ENCODE results near the gene TAL2. TPM values are rescaled to one million over a fixed set of nuclear protein-coding genes. Genes with fewer than 3 reads are reported as not detected.

Gene TAL2
- total and polyA plus RNA-seq, 9 of the 15 experiments (the other 6 are each of a cell fraction or from before 2014, with no cell fraction given), result 0.21 to 3.7 (median 1.1) TPM; not detected in 1

- TF ChIP-seq E2F4 (CRISPR knock-in tag; IDR thresholded peaks at IDR 0.05; ENCODE audit: low read depth), result no peak
These were observed 8.5 kb downstream of the TAL2 start (continued) for GRCh38 chr9:105670775-105671174.

GRCh38 chr9:105672711-105673234 lies 10.5 kb downstream of the TAL2 start:
- 0% methylated on average over 3 of the region's 3 CpGs for WGBS (ENCODE audit: insufficient coverage, low coverage, missing lambda C conversion rate)
- TF ChIP-seq PREB (CRISPR knock-in tag; IDR thresholded peaks at IDR 0.05) (no peak), FOXM1 (IDR thresholded peaks at IDR 0.05; ENCODE audit: low read depth) (peak; percentile 98), FOXM1 (CRISPR knock-in tag; IDR thresholded peaks at IDR 0.05; ENCODE audit: low read depth) (peak; percentile 96; the same call in 1 of the 2 replicates), SMARCE1 (IDR thresholded peaks at IDR 0.05) (peak; percentile 59; the same call in 1 of the 2 replicates), HNRNPH1 (optimal IDR thresholded peaks at IDR 0.05; ENCODE audit: low read depth, low read length) (no peak), MEIS2 (IDR thresholded peaks at IDR 0.05; ENCODE audit: partially characterized antibody) (peak; percentile 99), EHMT2 (IDR thresholded peaks at IDR 0.05) (peak; percentile 72), PHB (CRISPR knock-in tag; IDR thresholded peaks at IDR 0.05) (no peak), PURB (CRISPR knock-in tag; IDR thresholded peaks at IDR 0.05; ENCODE audit: low read depth) (no peak), CBFB (CRISPR knock-in tag; IDR thresholded peaks at IDR 0.05) (no peak), NFATC3 (IDR thresholded peaks at IDR 0.05) (no peak), NRF1 (conservative IDR thresholded peaks at IDR 0.05 in 1 of 2, IDR thresholded peaks at IDR 0.05 in 1 of 2) (0 out of 4 replicates have a peak, but pooled peaks of 1 of the 2 experiments have one; percentile 20), ZNF217 (CRISPR knock-in tag; IDR thresholded peaks at IDR 0.05) (no peak), RBM15 (IDR thresholded peaks at IDR 0.05; ENCODE audit: insufficient read depth, low read length) (no peak), ZNF76 (CRISPR knock-in tag; IDR thresholded peaks at IDR 0.05; ENCODE audit: borderline replicate concordance) (no peak), ZNF75A (CRISPR knock-in tag; IDR thresholded peaks at IDR 0.05) (no peak)
- TF ChIP-seq, protein P1, sequence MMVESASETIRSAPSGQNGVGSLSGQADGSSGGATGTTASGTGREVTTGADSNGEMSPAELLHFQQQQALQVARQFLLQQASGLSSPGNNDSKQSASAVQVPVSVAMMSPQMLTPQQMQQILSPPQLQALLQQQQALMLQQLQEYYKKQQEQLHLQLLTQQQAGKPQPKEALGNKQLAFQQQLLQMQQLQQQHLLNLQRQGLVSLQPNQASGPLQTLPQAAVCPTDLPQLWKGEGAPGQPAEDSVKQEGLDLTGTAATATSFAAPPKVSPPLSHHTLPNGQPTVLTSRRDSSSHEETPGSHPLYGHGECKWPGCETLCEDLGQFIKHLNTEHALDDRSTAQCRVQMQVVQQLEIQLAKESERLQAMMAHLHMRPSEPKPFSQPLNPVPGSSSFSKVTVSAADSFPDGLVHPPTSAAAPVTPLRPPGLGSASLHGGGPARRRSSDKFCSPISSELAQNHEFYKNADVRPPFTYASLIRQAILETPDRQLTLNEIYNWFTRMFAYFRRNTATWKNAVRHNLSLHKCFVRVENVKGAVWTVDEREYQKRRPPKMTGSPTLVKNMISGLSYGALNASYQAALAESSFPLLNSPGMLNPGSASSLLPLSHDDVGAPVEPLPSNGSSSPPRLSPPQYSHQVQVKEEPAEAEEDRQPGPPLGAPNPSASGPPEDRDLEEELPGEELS (CRISPR knock-in tag; IDR thresholded peaks at IDR 0.05; ENCODE audit: borderline replicate concordance), result no peak

More at GRCh38 chr9:105672711-105673234, 10.5 kb downstream of the TAL2 start:
- DNase-seq (ENCODE audit: extremely low read depth in 1 of 4, low spot score in 3 of 4), result peak in 1 of 4 experiments; percentile 53
- in situ Hi-C loops (cut with MboI) (no loop called here), intact Hi-C loops (cut with micrococcal nuclease) (no loop called here)
- Histone ChIP-seq H3K79me2 (ENCODE audit: control insufficient read depth, insufficient read depth, low read length) (no peaks in the 10 kb centered on the region), H3K27me3 (ENCODE audit: control insufficient read depth in 2 of 2, insufficient read depth in 2 of 2, low read length in 2 of 2) (no peaks in the 10 kb centered on the region), H4K20me1 (replicated peaks; ENCODE audit: control insufficient read depth, insufficient read depth, low read length) (no peaks in the 10 kb centered on the region), H3K27ac (ENCODE audit: extremely low read depth, low read depth, low read length) (no peak overlapping the region), H3K4me2 (ENCODE audit: insufficient read depth, low read length) (peak overlapping the region; percentile 43), H3K4me1 (replicated peaks in 1 of 2; ENCODE audit: control insufficient read depth in 2 of 2, insufficient read depth in 2 of 2, low read length in 2 of 2) (peaks cover 0 to 24% of the 10 kb centered on the region in 2 experiments; a peak in 4 of 5 replicates), H3K9me1 (ENCODE audit: control insufficient read depth, insufficient read depth, low read length) (no peaks in the 10 kb centered on the region), H3K4me3 (no peak overlapping the region), H3K36me3 (ENCODE audit: control insufficient read depth, insufficient read depth, low read length) (no peaks in the 10 kb centered on the region), H2AFZ (ENCODE audit: low read depth, low read length) (peak overlapping the region; percentile 76), H3K9ac (ENCODE audit: insufficient read depth in 1 of 2, low read depth in 2 of 2, low read length in 2 of 2) (no peak overlapping the region), H3K9me3 (replicated peaks; ENCODE audit: control insufficient read depth, insufficient read depth, low read depth, low read length) (no peaks in the 10 kb centered on the region)
- ATAC-seq, result peak; percentile 69
- peak; percentile 55 for FAIRE-seq
- BruUV-seq (replicated peaks), result no TSS peak
- CTCF ChIA-PET (ENCODE audit: low intra/inter-chr PET ratio), result no interaction called here
- POLR2A ChIA-PET, result interaction anchor here (0.8 kb wide), 1 partner anchor 11 kb away, joined by 4 read pairs; the partner anchor contains the start of gene TAL2

All from K562 (cell line).